Hematopoietic multipotent progenitor cell treated with erythropoietin and hydrocortisone succinate and interleukin-3 and kit ligand, for 8 days (in vitro differentiated cells): ENCODE measurements around the gene HLA-DMB.

Experiments used
- DNase-seq: peaks from one replicate; pipeline ENCODE4 v3.0.0-alpha.2; 2015

HLA-DMB gene

DNA sequence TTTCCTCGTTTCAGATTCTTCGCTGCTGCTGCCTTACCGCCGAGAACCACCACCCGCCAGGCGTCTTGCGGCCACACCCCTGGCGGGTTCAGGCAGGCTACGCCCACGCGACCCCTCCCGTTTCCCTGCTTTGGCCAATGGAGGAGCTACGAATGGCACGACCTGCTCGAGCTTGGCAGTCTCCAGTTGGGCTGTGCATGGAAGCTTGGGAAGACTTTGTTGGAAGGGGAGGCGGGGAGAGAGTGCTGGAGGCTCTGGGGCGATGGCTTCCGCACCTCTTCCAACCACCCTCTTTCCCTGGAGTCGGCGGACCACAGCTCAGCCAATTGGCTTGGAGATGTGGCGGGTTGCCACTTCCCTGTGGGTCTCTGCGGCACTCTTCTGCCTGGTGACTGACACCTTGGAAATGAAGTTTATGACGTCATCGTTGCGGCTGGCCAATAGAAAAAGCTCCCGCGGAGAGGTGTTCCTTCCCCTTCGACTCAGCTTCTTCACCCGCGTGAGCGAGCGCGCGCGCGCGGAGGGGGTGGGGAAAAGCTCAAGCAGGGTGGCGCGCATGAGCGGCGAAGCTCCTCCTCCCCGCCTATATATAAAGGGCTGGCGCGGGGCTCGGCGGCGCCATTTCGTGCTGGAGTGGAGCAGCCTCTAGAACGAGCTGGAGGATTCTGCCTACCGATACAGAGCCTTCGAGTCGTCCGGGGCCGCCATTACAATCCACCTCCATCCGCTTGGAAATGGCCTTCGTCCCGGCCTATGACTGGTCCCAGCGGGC, 30.9 kb upstream of the HLA-DMB start:
- peak; percentile 100 for DNase-seq

DNA sequence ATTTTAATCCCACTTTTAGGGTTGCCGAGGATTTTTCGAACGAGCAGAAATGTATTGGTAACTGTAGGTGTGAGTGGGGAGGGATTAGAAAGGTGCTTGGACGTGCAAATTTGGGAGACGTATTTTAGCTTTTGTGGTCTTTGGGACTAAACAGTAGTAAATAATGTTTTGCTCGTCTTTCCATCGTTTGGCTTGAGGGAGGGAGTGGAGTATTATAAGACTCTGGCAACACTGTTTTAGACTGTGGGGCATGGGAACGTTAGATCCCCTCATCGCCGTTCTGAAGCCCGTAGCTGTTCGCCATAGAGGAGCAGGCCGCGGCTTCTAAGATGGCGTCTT, 30.4 kb upstream of the HLA-DMB start:
- no peak for DNase-seq

DNA sequence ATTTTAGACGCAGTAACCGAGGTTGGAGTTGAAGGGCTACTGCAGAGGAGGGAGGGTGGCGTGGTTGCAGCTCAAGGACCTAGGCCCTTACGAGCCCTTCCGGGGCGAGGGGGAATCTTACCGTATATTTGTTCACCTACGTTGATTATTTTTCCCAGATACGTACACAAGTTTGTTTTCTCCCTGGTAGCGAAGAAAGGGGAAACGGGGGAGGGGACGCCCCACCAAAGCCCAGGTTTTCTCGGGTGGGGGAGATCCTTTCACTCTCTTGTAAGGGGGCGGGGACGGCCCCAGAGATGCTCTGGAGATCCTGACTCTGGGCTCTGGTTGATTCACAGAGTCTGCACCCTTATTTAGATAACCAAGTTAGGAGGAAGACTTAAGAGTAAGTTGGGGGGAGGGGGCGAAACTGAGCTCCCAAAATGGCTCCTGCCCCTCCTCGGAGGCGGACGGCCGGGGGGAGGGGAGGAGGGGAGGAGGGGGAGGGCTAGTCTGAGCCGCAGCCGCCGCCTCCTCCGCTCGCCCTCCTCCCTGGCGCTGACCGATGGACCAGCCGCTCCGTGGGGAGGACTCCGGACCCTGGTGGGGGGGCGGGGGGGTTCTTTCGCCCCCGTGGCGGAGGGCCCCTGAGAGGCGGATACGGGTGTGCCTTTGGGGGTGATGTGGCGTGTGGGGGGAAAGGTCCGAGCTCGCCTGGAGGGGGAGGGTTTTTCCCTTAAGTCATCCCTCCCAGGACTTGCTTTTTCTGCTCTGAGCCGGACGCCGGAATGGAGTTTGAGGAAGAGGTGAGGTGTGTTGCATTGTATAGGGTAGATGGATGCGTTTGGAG, 29.8 kb upstream of the HLA-DMB start:
- DNase-seq, result peak; percentile 86

DNA sequence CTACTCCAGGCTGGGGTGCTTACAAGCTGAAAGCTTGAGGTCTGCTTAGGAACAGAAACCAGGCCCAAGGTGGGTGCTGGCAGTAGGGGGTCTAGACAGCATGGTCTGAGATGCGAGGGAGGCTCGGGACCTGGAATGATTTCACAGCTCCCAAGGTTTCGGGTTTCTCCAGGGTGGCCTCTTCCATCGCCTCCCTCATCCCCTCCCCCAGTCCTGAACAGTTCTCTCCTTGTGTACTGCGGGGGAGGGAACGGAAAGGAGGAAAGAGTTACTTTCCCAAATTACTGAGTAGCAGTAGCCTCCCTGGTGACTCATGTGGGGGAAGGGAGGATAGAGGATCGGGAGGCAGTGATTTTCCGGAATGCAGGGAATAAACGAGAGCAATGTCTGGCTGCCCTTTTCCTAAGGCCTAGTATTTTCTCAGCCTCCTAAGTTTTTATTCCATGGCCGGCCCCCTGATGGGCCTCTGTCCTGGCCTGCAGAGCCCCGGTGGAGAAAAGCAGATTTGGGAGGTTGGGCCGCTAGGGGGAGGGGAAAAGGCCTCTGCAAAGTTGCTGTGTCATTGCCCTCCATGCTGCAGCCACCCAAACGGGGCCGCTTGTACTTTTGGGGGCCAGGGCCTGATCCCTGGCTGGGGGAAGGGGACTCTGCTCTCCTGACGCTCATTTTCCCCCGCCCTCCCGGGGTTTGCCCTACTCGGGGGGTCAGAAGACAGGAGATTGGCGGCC, 29.0 kb upstream of the HLA-DMB start:
- DNase-seq, result peak; percentile 90

DNA sequence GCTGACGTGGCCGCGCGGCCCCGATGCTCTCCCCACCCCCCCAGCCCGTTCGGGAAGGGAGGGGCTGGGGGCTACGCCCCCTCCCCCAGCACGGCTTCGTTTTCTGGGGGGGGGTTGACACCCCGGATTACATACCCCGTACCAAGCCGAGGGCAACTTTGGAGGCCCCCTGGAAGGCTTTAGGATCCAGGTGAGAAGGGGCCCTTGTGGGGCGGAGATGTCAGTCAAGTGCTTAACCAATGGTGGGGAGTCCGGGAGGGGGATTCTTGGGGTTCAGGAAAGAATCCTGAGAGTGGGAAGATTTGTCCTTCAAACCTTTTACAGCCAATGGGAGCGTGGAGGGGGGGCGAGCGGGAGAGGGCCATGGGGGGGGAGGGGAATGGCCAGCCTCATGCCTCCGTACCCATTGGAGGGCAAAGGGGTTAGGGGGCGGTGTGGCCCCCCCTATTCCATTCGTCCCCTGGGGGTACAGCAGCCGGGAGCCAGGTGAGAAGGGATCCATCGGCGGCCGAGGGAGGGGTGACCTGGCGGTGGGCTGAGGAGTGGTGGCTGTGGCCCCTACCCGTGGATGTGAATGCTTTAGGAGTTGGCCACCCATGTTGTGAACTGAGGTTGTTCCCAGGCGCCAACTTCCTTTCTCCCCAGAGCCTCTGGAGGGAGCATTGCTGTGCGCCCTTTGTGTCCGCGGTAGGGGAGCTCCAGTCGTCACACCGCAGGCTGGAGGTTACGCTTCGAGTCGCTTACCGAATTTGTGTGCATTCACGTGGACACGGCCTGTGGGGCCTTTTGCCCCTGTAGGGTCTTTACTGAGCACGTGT, 28.2 kb upstream of the HLA-DMB start:
- DNase-seq, result peak; percentile 88

DNA sequence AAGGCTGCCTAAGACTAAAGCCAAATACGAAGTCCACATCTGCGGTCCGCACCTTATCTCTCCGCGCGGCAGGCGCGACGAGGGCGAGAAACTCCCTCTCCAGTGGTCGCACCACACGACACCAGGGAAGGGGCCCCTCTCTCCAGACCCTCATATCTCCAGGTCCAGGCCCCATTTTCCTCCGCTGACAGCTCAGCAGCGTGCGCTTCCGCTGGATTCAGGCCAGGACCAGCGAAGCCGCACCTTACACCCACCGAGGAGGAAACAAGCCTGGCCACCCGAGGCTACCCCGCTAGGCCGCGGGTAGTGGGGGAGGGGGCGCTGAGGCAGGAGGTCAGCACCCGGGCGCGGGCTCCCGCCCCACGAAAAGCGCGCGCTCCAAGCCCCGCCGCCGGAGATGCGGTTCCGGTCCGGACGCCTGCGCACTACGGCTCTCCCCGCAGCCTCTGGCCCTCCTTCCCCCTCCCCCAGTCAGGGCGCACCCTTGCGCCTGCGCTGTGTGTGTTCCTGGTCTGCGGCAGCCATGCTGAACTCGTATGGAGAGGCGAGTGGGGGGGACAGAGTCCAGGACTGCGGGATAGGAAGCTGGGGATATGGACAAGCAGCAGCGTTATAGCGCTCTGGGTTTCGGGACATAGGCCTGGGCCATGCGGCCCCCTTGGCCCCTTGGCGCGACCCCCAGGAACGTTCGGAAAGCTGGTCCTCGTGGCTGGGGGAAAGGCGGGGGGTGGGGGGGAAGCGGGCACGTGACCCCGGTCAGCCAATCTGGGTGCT, 27.5 kb upstream of the HLA-DMB start, which contains the start of gene BRD2:
Gene BRD2, plus strand, starts transcription at position 502 of the 774 bp plus-strand sequence. CDS start 4,305 bp downstream, outside the sequence.
- peak; percentile 98 for DNase-seq

DNA sequence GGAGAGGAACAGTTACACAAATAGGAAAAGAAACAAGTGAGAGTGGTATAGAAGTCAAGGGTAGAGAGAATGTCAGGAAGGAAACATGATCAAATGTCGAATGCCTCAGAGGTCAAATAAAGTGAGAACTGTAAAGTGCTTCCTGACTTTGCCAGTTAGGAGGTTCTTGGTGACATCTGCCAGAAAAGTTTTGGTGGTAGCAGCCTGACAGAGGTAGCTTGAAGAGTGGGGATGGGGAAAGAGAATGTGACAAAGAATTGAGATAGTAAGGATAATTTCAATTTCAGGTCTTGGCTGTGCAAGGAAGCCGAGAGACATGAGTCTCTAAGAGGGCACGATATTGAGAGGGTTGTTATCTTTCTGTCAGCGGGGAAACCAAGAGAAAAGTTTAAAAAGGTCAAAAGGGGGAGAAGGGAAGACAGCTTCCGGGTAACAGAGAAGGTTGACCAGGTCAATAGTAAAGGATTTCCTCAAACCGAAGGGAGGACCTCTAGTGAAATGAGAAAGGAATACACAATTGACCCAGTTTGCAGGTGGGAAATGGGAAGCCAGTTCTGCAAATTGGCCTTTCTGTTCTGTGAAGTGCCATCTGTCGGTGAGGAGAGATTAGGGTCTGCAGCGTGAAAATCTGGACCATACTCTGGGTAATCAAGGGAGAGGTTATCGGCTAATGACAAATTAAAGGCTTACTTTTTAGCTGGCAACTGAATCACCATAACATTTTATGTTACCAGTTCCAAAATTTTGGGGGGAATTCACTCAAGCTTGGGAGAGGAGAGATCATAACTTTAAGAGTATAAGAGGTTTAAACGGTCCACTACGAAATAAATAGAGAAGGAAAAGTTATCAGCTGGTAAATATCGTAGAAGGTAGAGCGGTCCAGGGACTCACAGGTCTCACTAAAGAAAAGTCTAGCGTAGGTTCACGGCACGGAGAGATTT, 26.6 kb upstream of the HLA-DMB start:
- DNase-seq, result peak; percentile 84

DNA sequence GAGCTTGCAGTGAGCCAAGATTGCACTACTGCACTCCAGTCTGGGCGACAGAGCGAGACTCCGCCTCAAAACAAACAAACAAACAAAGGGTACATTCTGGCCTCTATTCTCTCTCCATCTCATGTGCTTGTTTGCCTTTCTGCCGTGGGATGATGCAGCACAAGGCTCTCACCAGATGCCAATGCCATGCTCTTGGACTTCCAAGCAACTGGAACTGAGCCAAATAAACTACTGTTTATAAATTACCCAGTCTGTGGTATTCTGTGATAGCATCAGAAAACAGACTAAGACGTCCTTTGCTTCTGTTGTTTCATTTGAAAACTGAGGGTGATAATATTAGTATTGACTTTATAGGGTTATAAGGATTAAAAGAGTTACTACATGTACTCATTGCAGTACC, 23.9 kb upstream of the HLA-DMB start:
- DNase-seq, result no peak

DNA sequence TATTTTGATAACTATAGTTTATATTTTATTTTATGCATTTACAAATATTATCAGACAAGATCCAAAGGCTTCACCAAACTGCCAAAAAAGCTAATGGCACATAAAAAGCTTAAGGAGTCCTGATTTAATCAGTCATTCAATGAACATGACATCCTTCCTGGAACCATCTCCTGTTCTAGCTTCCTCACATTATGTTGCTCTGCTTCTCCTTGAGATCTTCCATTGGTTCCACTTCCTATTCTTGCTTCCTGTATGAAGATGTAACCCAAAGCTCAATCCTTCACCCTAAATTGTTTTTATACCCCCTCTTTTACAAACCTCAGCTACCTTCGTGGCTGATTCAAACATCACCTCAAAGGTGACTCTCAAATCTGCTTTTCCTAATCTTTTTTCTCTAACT, 23.0 kb upstream of the HLA-DMB start:
- DNase-seq, result no peak

DNA sequence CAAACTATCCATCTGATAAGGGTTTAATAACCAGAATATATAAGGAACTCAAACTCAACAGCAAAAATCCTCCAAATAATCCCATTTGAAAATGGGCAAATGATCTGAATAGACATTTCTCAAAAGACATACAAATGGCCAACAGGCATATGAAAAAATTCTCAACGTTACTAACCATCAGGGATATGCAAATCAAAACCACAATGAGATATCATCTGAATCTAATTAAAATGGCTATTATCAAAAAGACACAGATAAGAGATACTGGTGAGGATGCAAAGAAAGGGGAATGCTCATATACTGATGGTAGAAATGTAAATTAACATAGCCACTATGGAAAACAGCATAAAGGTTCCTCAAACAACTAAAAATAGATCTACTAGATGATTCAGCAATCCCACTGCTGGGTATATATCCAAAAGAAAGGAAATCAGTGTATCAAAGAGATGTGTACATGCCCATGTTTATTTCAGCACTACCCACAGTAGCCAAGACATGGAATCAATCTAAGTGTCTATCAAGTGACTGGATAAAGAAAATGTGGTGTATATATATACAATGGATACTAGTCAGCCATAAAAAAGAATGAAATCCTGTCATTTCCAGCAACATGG, 21.5 kb upstream of the HLA-DMB start:
- DNase-seq, result no peak

DNA sequence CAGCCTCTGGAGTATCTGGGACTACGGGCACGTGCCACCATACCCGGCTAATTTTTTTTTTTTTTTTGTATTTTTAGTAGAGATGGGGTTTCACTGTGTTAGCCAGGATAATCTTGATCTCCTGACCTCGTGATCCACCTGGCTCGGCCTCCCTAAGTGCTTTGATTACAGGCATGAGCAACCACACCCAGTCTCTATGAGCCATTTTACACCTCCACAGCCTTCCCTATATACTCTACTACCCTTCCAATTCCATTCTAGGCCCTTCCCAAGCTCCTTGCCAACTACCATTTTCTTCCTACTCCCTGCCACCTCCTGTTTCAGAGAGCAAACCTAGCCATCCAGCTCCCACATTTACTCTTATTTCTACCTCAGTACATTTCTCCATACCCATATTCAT, 19.7 kb upstream of the HLA-DMB start:
- no peak for DNase-seq

DNA sequence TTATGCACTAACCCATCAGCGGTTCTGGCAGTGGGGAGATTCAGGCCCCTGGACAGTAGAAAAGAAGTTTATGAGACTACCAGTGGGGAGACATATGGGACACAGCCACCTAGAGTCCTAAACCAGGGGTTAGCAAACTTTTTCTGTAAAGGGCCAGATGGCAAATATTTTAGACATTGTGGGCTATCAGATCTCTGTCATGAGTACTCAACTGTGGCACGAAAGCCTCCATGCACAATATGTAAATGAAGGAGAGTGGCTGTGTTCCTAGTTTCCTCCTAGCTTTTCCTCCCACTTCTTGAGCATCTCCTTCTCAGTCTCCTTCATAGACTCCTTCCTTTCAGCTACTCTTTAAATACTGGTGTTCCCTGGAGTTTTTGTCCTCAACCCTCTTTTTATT, 15.3 kb upstream of the HLA-DMB start:
- DNase-seq, result no peak

DNA sequence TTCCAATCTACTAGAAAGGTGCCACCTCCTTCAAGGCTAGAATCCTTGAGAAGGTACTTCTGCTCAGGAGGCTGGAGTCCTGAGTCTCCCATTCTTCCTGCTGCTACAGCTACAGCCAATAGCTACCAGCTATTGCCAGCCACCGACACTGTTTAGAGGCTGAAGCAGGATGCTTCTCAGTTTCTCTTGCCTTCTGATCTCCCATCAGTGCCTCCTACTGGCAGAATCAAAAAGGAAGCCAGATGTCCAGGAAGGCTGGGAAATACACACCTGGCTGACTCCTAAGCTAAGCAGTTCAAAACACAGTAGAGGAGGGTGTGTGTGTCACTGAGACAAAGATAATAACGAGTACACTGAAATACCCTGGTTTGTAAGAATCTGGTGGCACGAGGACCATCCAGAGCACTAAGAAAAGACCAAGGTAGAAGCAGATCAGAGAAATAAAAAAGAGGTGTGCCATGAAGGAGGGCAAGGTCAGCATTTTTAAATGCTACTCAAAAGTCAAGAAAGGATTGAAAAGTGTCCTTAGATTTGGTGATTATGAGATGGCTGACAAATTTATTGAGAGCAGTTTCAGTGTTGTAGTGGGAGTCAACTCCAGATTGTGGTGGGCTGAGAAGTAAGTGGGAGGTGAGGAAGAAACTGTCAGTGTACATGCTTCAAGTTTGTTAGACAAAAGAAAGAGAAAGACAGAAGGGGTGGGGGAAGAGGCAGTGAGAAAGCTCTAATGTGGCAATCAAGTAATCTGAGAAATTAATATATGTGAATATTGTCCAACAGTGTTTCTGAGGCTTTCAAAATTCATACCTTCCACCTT, 14.4 kb upstream of the HLA-DMB start:
- peak; percentile 42 for DNase-seq

DNA sequence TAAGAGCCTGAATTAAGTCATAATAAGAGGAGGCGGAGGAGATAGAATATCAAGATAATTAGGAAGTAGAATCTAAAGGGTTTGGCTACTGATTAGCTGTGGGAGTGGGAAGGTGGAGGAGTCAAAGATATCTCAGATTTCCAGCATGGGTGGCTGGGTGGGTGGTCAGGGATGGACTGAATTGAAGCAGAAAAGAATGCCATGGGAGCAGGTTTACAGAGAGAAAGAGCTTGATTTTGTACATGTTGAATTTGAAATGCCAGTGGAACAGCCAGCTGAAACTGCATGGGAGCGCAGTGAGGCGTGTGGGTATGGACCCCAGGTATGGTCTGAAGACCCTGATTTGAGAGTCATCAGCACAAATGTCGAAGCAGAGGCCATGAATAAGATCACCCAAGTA, 13.4 kb upstream of the HLA-DMB start:
- no peak for DNase-seq

DNA sequence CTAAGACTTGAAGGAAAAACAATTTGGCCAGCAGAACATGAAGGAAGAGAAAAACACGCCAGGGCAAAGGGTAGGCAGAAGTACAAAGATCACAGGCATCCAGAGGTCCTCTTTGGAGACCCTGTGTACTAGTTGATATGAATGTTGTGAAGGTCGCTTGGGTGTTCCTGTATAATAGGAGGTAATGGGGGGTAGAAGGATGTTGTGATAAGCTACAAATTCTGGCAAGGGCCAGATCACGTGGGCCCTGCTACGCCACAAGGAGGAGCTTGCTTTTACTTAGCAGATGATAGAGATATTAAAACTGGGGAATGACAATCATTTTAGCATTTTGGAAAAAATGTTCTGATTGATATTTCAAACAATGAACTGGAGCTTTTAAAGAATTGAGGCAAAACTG, 12.9 kb upstream of the HLA-DMB start:
- DNase-seq, result peak; percentile 62

DNA sequence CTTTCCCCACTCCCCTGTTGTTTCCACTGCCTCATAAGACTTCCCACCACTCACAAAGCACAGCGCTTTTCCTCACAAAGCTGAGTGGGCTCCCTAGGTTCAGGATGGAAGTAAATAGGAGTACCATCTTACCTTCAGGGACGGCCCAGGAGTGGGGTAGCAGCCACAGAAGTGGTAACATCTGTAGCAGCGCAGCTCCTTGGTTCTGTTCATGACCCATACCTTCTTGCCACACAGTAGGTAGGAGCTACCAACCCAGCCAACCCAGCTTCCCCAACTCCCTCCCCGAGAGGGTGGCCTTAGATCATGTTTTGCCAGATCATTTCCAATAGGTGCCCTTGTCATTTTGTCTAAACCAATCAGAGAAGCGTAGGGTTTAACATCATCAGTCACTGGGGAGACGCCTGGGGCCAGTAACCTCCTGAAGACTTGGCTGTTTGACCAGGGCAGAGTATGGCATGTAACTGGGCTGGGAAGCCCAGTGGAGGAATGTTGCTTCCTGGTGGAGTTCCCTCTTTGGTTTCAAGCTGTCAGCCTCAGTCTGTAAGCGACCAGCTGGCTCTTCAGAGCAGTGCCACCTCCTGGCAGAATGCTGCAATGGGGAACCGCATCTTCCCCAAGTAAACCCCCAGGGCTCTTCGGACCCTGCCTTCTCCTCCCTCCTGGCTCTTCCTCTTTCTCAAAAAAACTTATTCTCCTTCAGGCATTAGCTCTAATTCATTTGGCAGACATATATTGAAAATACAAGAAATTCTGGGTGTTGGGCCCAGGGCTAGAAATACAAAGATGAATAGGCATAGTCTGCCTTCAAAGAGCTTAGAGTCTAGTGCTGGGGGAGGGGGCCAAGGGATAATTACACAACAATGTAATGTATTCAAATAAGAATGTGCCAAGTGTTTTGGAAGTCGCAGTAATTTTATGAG, 12.2 kb upstream of the HLA-DMB start, which contains the start of gene HLA-DMA:
Gene HLA-DMA, minus strand, starts transcription at position 281 of the 923 bp plus-strand sequence. Its CDS starts 61 bp downstream, at position 220.
- DNase-seq, result peak; percentile 95

DNA sequence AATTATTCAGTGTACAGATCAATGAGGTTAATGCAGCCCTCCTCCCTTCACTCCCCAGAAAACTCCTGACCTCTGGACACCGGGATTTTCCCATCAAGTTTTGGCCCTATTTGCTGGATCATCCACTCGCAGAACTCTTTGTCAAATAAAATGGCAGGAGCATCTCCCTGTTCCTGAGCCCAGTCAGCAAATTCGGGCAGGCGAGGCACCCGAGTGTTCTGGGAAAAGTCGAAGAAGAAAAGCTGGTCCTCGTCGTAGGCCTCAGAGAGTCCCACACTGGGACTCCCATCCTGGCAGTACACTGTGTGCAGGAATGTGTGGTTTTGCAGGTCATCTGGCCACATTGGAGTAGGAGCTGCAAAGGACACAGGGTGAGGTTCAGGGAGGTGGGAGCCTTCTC, 9.6 kb upstream of the HLA-DMB start:
- DNase-seq, result no peak

DNA sequence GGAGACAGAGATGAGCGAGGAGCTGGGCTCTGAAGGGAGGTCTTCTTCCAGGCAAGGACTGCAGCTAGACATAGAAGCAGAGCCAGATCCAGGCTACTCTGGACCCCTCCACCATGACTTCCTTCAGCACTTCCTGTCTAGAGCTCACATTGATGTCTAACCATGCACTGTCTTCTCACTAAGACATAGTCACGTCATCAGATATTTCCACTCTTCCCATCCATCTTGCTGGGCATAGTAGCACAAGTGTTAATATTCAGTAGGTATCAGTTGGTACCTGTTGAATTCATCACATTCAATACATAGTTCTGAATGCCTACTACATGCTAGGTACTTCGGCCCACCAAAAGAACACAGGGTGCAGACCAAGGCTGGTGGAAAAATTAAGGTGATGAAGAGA, 9.2 kb upstream of the HLA-DMB start:
- DNase-seq, result no peak
